Daoy (cell line): Measurements from ENCODE around the gene SSR2. TPM values are rescaled to one million over a fixed set of nuclear protein-coding genes. Genes with fewer than 3 reads are reported as not detected.
"Not testable (repeated sequence)": the region's sequence is repeated elsewhere in the genome, so short reads cannot be mapped to it uniquely, and the experiment has no call there.

Source experiments
- DNase-seq: peaks from one replicate; pipeline ENCODE4 v3.0.0-alpha.2; 2015; ENCODE audit warnings: low read depth
- total RNA-seq: library from RNA; depleted of rRNA; stranded (reverse); fragments of >200 nt; shearing (Covaris generic); gene quantifications from 2 replicates; pipeline ENCODE4 v1.2.3, GENCODE V29; 2014

The SSR2 gene
- total RNA-seq, 1 experiment from 2014 or later: 799 TPM

DNA sequence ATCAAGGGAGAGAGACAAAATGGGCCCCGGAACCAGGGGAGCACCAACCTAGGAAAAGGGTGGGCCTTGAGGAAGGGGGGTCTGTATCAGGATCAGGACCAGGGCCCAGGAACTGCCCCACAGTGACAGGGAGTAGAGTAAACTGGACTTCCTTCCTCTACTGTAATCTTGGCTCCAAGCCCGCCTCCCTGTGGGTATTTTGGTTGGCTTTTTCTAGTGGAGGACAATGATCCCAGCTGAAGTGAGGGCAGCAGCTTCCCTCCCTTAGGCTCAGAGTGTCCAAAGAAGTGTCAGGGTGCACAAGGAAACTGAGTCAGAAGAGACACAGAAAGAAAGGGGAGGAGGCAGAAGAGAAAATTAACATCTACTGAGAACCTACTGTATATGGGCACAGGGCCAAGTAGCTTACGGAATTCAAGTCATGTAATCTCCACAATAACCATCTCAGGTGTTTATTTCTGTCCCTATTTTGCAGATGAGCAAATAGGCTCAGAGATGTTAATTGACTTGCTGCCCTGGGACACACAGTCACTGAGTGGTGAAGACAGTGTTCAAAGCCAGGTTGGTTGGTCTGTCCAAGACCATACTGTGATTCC, 28.0 kb upstream of the SSR2 start:
- no peak for DNase-seq

DNA sequence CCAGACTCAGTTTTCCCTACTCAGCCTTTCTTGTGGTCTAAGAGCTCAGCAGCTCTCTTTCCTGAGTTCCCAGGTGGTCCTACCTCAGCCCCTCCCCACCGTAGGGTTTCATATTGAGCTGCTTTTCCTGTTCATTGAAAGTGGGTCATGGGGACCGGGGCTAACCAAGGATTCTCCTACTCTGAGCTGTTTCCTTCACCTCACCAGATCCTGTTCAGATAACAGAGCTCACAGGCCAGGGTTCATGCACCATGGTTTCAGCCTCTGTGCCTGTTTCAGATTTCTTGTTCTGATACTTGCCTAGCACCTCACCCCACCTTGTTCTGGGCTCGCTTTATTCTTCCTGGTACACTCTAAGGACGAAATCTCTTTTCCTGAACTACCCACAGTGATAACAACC, 24.3 kb upstream of the SSR2 start:
- no peak for DNase-seq

DNA sequence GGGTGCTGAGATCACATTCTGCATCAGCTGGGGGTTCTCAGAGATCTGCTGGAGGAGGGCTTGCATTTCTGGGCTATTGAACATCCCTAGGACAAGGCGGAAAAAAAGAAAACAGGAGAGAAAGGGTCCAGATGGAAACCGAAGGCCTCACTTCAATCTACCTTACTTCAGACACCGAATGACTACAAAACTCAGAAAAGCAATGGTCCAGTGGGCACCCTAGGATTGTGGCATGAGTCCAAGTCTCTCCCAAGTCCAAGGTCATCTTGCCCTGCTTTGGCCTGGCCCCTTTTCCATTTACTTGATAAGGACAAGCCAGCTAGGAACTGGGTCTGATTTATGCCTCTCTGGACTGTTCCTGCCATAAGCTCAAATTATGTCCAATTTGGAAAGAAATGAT, 22.1 kb upstream of the SSR2 start:
- no peak for DNase-seq

DNA sequence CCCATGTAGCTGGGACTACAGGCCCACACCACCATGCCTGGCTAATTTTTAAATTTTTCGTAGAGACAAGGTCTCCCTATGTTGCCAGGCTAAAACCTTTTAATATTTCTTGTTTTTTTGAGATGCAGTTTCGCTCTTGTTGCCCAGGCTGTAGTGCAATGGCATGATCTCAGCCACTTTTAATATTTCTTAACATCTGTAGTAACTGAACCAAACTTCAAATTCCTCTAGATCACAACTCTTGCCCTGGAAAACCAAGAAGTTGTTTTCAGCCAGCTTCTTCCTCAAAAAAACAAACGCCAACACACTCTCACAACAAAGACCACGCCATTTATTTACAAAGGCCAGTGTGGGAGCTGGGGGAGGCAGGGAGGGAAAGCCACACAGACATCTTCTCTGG, 14.2 kb upstream of the SSR2 start:
- DNase-seq: not testable (repeated sequence)

DNA sequence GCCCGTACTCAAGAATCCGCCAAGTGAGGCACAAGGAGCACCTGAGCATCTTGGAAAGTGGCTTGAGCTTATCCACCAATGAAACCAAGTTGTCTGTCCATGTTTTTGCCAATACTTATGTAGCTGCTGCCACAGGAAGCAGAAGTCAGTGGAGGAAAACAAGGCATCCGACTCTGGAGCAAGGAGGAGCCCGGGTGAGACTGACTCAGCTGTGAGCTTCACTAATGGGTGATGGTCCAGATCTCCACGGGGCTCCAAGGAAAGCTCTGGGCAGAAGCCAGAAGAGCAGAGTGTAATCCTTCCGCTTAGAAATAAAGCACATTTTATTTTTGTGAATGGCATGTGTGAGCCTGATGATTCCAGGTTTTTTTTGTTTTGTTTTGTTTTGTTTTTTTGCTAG, 12.3 kb upstream of the SSR2 start:
- DNase-seq: peak; percentile 13

DNA sequence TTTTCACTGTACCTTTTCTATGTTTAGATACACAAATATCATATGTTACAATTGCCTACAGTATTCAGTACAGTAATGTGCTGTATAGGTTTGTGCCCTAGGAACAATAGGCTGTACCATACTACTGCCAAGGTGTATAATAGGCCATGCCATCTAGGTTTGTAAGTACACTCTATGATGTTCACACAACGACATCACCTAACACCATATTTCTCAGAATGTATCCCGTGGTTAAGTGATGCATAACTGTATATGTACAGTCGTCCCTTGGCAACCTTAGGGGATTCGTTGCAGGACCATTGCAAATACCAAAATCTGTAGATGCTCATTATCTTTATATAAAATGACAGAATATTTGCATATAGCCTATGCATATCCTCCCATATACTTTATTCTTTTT, 5.8 kb upstream of the SSR2 start:
- DNase-seq: no peak

DNA sequence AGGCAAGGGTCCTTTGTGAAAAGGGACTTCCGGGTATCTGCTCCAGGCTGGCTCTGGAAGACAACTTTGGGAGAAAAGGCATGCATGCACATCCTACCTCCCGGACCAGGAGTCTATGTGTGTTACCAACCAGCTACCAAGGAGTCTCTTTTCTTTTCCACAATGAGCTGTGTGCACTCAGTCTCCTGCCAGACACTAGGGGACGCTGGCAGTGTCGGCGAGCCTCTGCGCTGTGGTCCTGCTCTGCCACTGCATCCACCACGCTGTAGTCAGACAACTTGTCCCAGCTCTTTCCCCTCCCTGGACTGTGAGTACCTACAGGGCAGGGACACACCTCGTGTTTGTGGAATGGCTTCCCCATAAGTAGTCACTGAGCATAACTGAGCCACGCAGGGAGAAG, 5.1 kb upstream of the SSR2 start:
- peak; percentile 64 for DNase-seq

DNA sequence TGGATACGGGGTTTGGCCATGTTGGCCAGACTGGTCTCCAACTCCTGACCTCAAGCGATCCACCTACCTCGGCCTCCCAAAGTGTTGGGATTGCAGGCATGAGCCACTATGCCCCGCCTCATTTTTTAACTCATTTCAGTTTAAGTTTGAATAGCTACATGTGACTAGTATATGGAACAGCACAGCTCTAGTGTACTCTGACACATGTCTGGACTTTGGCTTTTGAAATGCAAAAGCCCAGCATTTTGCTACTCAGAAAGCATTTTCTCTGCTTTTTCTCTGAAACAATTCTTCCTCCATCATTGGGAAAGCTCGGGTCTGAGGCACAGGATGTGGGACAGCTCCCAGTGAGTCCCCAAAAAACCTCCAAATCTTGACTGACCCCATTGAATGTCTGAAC, 4.0 kb upstream of the SSR2 start:
- DNase-seq: no peak

DNA sequence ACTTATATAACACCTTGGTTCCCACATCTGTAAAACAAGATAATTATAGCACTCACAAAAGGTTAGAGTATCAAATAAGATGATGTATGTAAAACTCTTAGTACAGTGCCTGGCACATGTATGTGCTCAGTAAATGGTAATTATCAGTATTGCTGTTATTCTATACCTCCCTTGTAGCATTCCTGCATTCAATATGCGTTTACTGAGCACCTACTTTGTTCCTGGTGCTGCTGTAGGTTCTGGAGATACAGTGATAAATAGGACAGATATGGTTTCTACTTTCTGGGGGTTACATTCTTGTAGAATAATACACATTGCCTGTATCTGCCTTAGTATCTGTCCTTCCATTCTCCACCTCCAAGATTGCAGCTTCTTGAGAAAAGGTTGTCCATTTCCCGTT, 1.2 kb upstream of the SSR2 start:
- DNase-seq: no peak

DNA sequence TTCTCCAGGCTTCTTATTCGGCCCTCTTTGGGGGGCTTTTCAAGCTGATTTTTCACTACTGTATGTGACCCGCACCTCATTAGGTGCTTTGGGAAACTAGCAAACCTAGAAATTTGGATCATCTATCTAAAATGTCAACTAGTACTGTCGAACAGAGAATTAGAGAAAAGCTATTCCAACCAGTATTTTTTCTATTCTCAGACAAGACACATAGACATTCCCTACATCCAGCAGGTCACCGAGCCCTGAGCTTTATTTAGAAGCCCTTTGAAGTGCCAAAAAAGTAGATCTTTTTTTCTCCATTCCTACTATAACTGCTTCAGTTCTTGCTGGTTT, 310 bp upstream of the SSR2 start:
- no peak for DNase-seq

DNA sequence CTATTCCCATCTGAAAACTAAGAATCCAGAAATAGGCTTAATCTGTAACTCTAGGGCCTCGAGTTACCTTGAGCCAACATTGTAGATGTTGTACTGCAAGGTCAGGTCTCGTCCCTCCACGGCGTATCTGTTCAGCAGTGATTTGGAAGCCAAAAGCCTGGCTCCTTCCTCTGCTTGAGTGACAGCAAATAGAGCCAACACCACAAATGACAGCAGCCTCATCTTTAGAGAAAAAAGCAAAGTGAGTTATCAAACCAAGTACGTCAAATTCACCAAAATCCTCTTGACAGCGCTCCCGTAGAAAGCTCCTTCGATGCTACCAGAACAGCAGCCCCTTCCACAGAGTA, 832 bp downstream of the SSR2 start:
- DNase-seq: no peak

DNA sequence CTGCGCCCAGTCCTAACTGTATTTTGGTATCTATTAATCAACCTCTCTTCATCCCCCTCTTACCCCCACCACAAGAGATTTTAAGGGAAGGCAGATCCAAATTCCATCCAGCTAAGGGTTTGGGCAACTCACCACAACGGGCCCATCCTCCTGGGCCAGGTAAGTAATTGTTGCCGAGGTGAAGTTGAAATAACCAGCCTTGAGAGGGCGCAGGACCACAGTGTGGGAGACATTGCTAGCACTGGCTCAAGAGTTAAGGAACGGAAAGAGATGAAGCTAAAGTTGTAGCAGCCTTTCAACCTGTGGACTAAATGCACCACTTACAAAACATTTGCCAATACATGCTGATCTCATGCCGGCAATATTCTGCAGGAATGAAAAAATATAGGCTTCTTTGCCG, 5.9 kb downstream of the SSR2 start:
- DNase-seq: no peak

DNA sequence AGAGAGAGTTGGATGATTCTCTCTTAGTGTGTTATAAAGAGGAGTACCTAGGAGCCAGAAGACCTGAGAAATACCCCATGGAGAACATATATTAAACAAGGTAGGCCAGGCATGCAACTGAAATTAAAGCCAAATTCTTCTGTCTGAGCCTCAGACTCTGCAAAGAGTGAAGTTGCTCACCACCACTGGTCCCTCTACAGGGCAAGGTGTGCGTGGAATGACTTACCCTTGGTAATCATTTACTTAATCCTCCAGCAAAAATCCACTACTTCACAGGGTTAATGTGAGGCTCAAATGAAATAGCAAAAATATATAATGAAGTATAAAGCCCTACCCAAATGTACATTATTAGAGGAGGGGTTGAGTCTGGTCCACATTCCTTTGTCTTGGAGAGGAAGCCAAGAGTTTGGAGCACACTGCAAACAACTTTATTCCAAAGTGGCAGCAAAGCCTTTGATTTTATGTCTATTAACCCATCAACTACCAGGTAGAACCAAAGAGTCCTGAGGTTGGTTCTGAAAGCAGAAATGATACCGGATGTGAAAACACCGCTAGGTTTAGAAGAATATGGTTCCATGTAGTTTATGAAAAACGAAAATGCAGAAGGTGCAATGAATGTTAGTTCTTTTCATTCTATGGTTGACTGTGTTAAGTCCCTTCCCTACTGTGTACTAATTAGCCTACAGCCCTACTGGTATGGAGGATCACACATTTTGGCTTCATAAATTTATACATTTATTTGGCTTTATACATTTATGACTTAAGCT, 8.5 kb downstream of the SSR2 start:
- DNase-seq: no peak

DNA sequence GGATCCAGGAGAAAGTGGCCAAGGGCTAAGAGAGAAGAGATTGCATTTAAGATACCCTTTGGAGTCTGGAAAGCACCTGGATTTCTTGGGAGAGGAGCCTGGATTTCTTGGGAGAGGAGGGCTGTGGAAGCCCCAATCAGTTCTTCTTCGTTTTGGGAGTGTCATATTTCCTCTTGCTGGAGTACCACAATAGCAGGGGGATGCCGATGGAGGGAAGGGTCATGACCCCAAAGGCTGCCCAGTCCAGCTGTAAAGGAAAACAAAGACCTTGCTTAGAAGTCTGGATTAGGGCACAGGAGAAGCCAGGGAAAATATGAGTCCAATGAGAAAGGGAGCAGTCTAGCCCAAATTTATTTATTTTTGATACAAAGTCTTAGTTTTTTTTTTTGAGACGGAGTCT, 11.3 kb downstream of the SSR2 start:
- no peak for DNase-seq

DNA sequence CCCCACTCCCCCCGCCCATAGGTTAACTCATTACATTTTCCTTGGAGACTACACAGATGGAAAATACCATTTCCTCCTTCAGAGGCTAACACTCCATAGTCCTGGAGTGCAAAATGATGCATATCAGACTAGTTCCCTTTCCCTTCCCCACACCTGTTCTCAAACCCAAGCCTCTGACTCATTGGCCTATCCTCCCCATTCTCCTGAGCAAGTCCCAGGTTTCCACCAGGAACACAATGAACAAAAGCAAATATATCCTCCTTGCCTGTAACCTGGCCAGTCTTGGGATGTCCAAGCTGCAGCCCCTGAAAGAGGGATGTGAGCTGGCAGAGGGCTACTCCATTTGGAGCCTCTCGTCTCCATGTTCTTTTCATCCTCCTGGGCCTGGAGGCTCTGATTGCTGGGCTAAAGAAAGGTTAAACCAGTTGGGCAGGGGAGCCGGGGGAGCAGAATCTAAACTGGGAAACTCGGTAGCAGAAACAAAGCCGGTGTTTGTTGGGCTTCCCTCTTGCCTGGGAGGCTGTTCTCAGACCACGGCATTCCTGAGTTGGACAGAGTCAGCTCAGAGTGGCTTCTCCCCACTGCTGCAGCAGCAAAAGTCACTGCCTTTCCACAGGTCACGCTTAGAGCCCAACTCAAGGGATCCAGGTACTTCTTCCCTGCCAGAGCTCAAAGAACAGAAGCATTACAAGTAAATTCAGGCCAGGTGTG, 13.9 kb downstream of the SSR2 start:
- DNase-seq: no peak

DNA sequence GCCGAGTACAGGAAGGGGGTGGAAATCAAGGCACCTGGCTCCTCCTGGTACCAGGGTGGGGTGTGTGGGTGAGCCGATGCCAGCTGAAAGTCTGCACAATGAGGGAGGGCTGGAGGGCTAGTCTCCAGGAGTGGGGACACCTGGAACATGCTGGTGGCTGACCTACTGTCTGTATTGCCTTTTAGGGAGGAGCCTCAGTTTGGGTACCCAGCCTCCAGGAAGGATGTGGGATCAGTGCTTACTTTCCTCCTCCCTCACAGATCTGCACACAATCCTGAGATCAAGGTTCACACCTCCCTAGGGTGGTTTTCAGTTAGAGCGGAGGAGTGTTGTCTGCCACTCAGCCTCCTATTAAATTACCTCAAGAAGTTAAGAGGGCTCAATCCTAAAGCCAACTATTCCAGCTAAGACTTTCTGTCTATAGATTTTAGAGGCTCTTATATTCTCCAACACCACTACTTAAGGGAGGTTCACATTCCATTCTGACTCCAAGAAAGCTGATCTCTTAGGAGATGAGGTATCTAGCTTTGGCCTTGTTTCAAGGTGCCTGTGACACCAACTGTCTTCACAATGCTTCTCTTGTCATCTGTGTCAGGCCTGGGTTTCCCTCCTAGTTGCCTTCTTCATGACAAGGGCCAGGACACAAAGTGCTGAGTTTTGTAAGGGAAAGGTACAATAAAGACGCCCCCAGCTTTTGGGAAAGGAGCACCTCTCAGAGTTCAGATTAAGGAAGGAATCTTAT, 15.7 kb downstream of the SSR2 start:
- no peak for DNase-seq

DNA sequence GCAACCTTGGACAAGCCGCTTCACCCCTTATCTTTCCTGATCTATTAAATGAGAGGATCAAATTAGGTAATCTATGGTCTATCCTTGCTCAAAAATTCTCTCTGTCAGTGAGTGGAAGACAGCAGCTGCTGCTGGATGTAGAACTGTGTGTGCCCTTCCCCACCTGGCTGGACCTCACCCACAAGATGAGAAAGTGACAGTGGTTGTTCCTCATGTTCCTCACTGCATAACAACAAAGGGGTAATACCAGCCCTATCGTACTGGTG, 16.9 kb downstream of the SSR2 start:
- no peak for DNase-seq

DNA sequence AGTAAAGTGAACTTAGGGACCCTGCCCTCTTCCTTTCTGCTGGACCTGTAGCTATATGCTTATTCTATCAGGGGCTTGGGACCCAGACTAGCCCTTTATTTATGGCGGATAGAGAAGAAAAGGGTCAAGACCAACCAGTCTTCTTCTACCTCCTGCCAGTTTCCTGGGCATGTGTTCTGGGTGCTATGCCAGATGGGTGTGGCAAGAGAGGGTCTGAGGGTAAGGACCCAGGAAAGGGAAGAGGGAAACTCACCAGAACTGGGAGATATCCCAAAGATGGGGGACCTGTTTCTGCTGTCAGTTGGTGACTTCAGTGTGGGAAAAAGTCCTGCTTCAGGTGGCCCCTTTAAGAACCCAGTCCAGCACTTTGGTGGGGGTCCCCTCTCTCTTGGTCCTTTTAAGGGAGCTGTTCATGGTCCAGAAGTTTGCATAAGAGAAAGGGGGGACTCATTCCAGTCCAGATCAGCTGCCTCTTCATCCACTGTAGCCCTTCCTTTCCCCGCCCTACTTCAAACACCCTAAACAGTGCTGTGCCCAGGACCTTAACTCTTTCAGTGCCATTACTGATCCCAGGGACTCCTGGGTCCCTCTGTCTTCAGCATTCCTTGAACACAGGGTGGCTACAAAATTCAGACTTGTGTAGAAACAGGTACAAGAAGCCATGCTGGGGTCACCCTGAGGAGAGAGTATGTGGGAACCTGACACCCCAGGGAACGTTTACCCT, 18.4 kb downstream of the SSR2 start:
- DNase-seq: no peak

DNA sequence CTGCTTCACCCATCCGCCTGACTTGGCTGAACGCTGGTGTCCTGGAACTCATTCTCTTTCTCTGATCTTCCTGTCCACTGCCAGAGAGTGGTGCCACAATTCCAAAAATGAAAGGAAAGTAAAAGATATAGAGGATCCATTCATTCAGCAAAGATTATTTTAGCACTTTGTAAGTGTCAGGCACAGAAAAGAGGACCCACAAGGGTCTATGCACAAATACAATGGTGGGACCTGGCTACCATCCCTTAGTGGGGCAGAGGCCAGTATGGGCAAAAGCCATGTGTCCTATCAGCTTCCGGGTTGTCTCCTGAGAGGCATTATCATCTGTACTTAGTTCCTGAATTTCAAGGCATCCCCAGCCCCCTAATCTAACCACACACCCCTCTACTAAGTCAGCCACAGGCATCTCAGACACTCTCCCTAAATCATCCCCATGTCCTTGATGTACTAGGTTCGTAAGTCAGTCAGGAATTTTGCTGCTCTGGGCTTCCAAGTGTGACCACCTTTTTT, 19.0 kb downstream of the SSR2 start:
- no peak for DNase-seq

DNA sequence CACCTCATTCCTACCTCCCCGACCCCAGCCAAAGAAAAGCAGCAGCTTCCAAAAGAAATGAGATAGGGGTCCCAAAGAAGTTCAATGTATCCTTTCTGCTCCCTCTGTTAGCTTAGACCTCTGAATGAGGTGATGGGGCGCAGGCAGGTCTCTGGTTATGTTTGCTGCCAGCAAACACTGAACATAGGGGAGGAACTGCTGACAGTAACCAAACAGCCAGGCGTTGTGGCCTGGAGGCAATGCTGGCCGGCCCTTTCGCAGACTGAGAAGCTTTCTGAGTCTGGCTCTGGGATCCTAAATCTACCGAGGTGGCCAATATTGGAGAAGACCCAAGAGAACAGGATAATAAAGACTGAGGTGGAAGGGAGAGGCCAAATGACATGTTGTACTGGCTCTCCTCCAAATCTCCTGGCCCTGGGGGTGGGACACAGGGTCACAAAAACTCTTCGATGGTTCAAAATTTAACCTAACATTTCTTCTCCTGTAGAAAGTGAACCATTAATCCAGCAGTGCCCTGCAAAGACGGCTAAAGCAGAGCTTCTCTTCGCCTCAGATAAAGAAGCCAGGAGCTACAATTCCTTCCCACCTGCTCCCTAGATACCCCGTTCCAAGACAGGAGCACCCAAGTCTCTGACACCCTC, 19.6 kb downstream of the SSR2 start:
- no peak for DNase-seq

DNA sequence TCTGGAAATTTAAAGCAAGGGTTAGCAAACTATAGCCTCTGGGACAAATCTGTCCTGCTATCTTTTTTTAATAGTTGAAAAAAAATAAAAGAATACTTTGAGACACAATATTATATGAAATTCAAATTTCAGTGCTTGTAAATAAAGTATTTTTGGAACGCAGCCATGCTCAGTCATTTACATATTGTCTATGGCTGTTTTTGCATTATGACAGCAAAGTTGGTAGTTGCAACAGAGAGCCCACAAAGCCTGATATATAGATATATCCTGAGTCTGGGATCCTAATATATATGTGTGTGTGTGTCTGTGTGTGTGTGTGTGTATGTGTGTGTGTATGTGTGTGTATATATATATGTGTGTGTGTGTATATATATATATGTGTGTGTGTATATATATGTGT, 20.8 kb downstream of the SSR2 start:
- DNase-seq: no peak

DNA sequence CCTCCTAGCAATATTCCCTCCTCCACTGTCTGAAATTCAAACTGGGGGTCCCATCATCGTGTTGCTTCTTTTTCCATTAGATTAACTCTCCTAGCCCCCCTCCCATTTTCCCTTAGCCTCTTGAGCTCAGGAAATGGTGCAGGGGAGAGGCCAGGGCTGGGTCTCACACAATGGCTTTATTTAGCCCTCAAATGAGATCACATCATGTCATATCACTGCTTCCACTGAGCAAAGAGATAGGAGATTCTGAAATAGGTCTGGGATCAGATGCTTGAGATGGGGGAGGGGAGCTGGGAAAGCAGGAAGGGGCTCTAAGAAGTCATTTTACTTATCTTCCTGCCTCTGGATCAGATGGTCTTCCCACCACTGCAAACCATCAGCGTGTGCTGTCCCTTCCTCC, 24.6 kb downstream of the SSR2 start:
- DNase-seq: no peak
